Measurements from ENCODE around the gene ZC3H6.
"Not testable (repeated sequence)": the region's sequence is repeated elsewhere in the genome, so short reads cannot be mapped to it uniquely, and the experiment has no call there.

ZC3H6 gene

DNA sequence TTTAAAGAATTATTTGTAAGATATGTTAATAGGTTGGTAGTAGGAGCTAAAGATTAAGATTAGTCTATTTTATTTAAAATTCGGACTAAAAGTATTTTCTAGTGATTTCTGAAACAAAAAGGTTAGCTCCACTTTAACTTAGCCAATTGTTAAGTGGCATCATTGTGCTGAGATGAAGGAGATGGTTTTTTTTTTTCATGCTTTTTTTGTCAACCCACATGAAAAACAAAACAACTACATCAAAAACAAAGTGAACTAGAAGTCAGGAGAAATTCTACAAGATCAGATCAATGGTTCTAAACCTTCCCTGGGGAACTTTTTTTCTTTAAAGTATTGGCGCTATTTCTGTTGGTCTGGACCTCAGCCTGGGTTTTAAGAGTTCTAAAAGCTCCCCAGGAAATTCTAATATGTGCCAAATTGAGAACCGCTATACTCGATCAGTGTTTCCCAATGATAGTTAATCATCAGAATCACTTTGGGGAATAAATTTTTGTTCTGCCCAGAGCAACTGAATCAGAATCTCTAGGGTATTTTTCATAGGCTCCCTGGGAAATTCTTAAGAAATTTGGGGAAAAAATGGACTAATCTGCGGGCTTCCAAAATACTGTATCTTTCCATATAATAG lies 2.3 kb downstream of the ZC3H6 start:
- DNase-seq (ENCODE audit: low spot score), result no peak

- not testable (repeated sequence) for DNase-seq (ENCODE audit: low spot score)
Measured at GRCh38 chr2:112282066-112282465, 6.7 kb downstream of the ZC3H6 start.

GRCh38 chr2:112283535-112283934 lies 8.1 kb downstream of the ZC3H6 start:
- not testable (repeated sequence) for DNase-seq (ENCODE audit: low spot score)

GRCh38 chr2:112290088-112290487 lies 14.7 kb downstream of the ZC3H6 start:
- no peak for DNase-seq (ENCODE audit: low spot score)

- DNase-seq (ENCODE audit: low spot score), result no peak
Measured at GRCh38 chr2:112290648-112291047, 15.3 kb downstream of the ZC3H6 start.

GRCh38 chr2:112293636-112294401 lies 18.4 kb downstream of the ZC3H6 start:
- no peak for DNase-seq (ENCODE audit: low spot score)

DNA sequence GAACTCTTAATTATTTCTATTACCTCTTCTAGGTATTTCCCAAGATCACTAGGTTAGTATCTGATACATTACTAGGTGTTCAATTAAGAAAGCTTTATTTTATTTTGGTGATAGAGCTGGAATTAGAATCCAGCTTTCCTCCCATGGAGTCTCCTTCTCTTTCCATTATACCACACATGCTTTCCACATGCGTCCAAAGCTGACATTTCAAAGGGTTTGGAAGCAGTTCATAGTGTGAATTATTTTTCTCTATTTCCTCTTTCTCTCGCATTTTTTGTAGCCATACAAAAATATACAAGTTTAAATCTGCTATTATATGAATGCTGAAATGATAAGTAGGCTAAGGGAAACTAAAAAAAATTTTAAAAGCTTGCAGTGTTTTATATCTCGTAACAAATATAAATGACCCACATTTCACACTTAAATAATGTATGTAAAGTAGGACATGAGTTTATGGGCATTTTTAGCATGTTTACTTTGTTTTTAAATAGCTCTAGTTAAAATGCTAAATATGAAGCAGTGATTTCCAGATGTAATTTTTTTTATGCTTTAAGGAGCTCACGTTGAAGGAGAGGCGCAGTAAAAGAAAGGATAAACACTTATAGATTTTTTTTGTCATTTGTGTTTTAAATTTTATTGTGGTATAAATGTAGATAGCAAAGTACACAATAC lies 20.1 kb downstream of the ZC3H6 start:
- DNase-seq (ENCODE audit: low spot score), result peak; percentile 2

DNA sequence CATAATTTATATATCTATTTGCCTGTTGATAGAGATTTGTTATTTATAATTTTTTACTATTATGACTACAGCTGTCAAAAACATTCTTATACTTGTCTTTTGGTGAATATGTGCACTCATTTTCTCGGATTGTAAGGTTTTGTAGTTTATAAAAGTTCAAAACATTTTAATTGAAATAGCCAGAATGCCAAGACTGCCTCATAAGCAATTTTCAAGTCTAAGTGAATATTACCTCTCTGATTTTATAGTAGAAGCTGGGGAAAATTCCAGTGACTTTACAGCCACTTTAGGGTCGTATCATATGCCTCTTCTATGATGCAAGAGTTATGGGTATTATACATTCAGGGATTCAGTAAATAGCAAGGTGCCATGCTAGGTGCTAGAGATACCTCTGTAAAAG lies 21.0 kb downstream of the ZC3H6 start:
- DNase-seq (ENCODE audit: low spot score), result no peak

DNA sequence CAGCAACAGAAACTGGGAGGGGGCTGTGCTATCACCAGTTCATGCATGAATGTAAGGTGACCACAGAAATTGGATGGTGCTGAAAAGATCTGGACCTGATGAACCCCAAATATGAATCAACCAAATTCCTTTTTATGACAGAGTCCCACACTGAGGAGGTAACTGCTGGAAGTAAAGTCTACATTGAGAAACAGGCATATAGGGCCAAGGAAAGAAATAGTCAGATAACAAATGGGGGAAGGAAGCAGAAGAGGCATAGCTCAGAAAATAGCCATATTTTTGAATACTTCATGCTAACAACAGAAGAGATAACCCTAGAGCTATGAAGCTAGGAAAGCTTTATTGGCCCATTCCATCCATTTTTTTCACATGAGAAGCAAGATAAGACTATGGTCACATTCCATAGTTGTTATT lies 25.8 kb downstream of the ZC3H6 start:
- DNase-seq (ENCODE audit: low spot score), result peak; percentile 4

DNA sequence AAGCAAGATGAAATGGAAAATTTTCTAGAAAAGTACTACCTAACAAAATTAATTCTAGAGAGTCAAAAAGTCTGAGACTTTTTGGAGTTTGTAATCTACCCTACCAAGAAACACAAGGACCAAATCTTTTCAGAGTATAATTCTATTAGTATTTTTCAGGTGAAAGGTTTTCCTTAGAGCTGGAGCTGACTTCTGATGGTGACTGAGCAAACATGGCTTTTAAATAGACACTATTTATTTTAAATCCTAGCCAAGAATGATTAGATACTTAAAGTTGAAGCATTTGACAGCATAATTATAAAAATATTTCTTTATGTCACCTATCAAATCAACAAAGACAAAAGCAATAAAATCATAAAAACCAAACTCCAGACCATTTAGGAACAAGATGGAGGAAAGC lies 26.6 kb downstream of the ZC3H6 start:
- no peak for DNase-seq (ENCODE audit: low spot score)

DNA sequence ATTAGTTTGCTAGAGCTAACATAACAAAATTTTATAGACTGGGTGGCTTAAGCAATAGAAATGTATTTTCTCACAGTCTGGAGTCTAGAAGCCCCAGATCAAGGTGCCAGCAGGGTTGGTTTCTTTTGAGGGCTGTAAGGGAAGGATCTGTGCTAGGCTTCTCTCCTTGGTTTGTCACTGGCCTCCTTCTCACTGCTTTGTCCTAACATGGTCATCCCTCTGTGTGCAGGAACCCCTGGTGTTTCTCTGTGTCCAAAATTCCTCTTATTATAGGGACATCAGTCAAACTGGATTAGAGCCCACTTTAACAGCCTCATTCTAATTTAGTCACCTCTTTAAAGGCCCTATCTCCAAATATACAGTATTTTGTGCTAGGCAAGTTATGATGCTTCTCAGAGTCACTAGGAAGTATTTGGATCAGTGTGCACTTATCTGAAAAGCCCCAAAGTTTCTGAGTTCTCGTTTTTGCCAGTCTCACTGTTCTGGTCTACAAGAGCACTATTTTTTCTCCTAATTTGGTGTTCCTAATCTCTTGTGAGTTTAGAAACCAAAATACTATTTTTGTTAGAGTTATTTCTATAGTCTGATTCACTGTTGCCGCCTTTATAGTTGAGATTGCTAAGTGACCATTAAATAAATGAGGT lies 29.0 kb downstream of the ZC3H6 start:
- DNase-seq (ENCODE audit: low spot score), result no peak

DNA sequence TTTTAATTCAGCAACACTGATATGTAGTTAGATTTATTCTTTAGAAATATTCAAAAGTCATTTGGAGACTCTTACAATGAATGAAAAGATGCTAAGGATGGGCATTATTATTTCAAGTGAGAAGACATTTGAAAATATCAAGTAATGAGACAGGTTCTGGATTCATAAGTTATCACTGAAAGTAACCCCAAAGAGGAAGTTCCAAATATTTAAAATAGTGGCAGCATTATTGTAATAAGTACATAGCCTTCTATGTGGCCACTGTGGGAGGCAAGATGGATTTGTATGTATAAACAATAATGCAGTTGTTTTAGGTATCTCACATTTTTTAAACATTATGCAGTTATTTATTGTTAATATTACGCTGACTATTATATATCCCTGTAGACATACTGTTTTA lies 29.7 kb downstream of the ZC3H6 start:
- no peak for DNase-seq (ENCODE audit: low spot score)

- no peak for DNase-seq (ENCODE audit: low spot score)
Measured at GRCh38 chr2:112310906-112311305, 35.5 kb downstream of the ZC3H6 start.

GRCh38 chr2:112311932-112312331 lies 36.5 kb downstream of the ZC3H6 start:
- no peak for DNase-seq (ENCODE audit: low spot score)

- no peak for DNase-seq (ENCODE audit: low spot score)
Measured at GRCh38 chr2:112312821-112313220, 37.4 kb downstream of the ZC3H6 start.

GRCh38 chr2:112314856-112315255 lies 39.5 kb downstream of the ZC3H6 start:
- DNase-seq (ENCODE audit: low spot score), result no peak

- DNase-seq (ENCODE audit: low spot score), result no peak
Measured at GRCh38 chr2:112317303-112318158, 42.1 kb downstream of the ZC3H6 start.

DNA sequence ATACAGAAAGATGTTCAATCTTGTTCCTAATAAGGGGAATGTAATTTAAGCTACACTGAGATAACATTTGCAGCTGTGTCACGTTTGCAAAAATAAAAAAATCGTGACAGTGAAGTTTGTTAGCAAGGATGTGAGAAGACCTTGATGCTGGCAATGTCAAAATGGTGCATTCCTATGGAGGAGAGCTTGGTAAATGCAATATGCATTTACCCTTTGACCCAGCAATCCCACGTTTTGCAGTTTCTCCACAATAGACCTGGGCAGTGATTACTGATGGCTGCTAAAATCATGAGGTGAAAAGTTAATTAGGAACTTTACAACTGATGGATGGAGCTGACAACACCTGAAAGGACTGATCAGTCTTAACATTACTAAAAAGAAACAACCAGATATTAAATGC lies 43.1 kb downstream of the ZC3H6 start:
- no peak for DNase-seq (ENCODE audit: low spot score)

DNA sequence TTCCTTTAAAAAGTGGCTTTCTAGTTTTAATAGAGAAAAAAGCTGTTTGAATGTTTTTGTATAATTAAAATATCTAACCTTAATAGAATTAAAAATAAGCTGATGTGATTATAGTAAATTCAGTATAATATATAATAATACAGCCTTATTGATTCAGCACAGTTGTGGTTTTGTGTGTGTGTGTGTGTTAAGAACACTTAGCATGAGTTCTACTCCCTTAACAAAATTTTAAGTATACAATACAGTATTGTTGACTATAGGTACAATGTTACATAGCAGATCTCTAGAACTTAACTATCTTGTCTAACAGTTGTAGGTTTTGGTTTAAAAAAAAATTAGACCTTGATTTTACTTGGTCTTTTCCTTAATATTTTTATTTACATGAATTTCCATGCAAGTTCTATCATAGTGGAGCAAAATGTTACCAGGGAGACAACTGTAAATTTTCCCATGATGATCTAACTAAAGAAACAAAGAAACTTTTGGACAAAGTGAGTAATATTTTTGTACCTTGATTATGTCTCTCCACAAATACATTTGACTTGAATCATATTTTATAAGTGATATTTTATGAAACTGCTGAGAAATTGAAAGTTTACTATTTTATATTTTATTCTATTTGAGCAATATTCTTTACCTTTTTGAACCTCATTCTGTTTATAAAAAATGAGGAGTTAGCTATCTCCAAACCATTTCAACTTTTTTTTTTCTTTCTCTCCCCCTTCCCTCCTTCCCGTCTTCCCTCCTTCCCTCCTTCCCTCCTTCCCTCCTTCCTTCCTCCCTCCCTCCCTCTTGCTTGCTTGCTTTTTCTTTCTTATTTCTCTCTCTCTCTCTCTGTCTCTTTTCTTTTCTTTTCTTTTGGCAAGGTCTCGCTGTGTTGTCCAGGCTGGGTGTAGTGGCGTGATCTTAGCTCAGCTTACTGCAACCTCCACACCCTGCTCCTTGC lies 46.3 kb downstream of the ZC3H6 start:
- no peak for DNase-seq (ENCODE audit: low spot score)

DNA sequence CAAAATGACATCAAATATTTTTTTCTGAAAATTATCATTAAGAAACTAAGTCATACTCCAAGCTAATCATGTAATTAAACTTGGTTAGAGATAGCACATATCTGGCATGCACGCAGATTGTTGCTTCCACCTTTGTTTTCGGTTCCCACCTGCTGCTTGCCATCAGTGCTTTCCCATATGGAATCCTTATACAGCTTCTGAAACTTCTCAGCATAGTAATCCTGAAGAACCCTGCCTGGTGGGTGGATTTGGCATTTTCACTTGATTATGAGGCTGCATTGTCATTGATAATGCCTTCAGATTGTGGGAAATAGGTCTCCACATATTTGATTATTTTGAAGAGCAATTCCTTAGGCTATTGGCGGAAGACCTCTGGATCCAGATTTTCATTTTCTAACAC lies 47.5 kb downstream of the ZC3H6 start:
- DNase-seq (ENCODE audit: low spot score), result no peak
